GM12878 (cell line): ENCODE measurements around the gene SRPK2.

Source experiments
- CTCF ChIP-seq, 3 experiments: IDR thresholded peaks in 2 of 3; conservative IDR thresholded peaks in 1 of 3; 2 replicates each; pipeline ENCODE4 v1.5.1; 2011; ENCODE audit warnings: low read depth in 3 of 3, low read length in 3 of 3, mild to moderate bottlenecking in 3 of 3, control low read depth in 2 of 3, moderate library complexity in 2 of 3, inconsistent platforms in 1 of 3, mixed read lengths in 1 of 3; ENCODE audit not compliant: control insufficient read depth in 2 of 3, insufficient read depth in 1 of 3; ENCODE audit errors: extremely low read depth in 1 of 3
- IRF5 ChIP-seq: fragments of 450-650 bp; IDR thresholded peaks from 2 replicates; pipeline ENCODE4 v1.6.1; 2017; ENCODE audit warnings: borderline replicate concordance
- KDM1A ChIP-seq: fragments of 200-600 bp; sonication (generic); IDR thresholded peaks from 2 replicates; pipeline ENCODE4 v1.6.1; 2016; ENCODE audit warnings: borderline replicate concordance
- NFYA ChIP-seq: IDR thresholded peaks from 2 replicates; pipeline ENCODE4 v1.6.1; 2011; ENCODE audit warnings: low read depth, mild to moderate bottlenecking, low read length, improper control_type of control experiment, borderline replicate concordance
- SMC3 ChIP-seq: IDR thresholded peaks from 2 replicates; pipeline ENCODE4 v1.6.1; 2011; ENCODE audit warnings: low read length, improper control_type of control experiment, borderline replicate concordance
- SREBF2 ChIP-seq: IDR thresholded peaks from 2 replicates; pipeline ENCODE4 v1.6.1; 2012; ENCODE audit warnings: mild to moderate bottlenecking, low read length
- USF2 ChIP-seq: IDR thresholded peaks from 2 replicates; pipeline ENCODE4 v1.6.1; 2011; ENCODE audit warnings: low read depth, low read length, improper control_type of control experiment, borderline replicate concordance
- ZNF274 ChIP-seq: IDR thresholded peaks from one replicate; pipeline ENCODE4 v1.8.0; 2011; ENCODE audit not compliant: insufficient read length, insufficient read depth
- ZSCAN29 ChIP-seq: fragments of 450-650 bp; IDR thresholded peaks from 2 replicates; pipeline ENCODE4 v1.6.1; 2017; ENCODE audit warnings: mild to moderate bottlenecking, moderate library complexity
- ZZZ3 ChIP-seq: IDR thresholded peaks from 2 replicates; pipeline ENCODE4 v1.6.1; 2011; ENCODE audit warnings: low read depth; ENCODE audit not compliant: control insufficient read depth, insufficient read length

GRCh38 chr7:105376908-105377533 lies 11.7 kb downstream of the SRPK2 start:
- TF ChIP-seq ZSCAN29 = no peak
- TF ChIP-seq NFYA = no peak
- no peak for TF ChIP-seq CTCF (IDR thresholded peaks at IDR 0.05 in 2 of 3, conservative IDR thresholded peaks at IDR 0.05 in 1 of 3; ENCODE audit: control insufficient read depth in 2 of 3, extremely low read depth in 1 of 3, insufficient read depth in 1 of 3, low read depth in 3 of 3, low read length in 3 of 3)
- no peak for TF ChIP-seq SMC3
- no peak for TF ChIP-seq KDM1A
- no peak for TF ChIP-seq ZNF274
- no peak for TF ChIP-seq ZZZ3
- no peak for TF ChIP-seq IRF5
- no peak for TF ChIP-seq SREBF2
- no peak for TF ChIP-seq USF2
